H1 (cell line): Measurements from ENCODE around the gene PBXIP1. TPM values are rescaled to one million over a fixed set of nuclear protein-coding genes. Genes with fewer than 3 reads are reported as not detected.

ENCODE experiments used
- JUN ChIP-seq: IDR thresholded peaks from 2 replicates; pipeline ENCODE4 v1.6.1; 2011; ENCODE audit warnings: low read depth, mild to moderate bottlenecking, improper control_type of control experiment, low read length
- KDM1A ChIP-seq: fragments of 200-600, 300-600 bp; sonication (generic); IDR thresholded peaks from 2 replicates; pipeline ENCODE4 v1.7.1; 2016; ENCODE audit warnings: mild to moderate bottlenecking, low read length, borderline replicate concordance
- NANOG ChIP-seq: IDR thresholded peaks from 2 replicates; pipeline ENCODE4 v1.6.1; 2011; ENCODE audit warnings: low read length, low read depth, mild to moderate bottlenecking, inconsistent platforms; ENCODE audit not compliant: insufficient read depth, poor library complexity, severe bottlenecking
- SIN3A ChIP-seq, 2 experiments: IDR thresholded peaks in 1 of 2; conservative IDR thresholded peaks in 1 of 2; 2 replicates each; pipeline ENCODE4 v1.6.1; 2011 to 2012; ENCODE audit warnings: low read length in 2 of 2, improper control_type of control experiment in 1 of 2, low read depth in 1 of 2, mild to moderate bottlenecking in 1 of 2
- SIRT6 ChIP-seq: IDR thresholded peaks from one replicate; pipeline ENCODE4 v1.7.1; 2012; ENCODE audit warnings: low read length, inconsistent platforms
- SP2 ChIP-seq: IDR thresholded peaks from 2 replicates; pipeline ENCODE4 v1.6.1; 2012; ENCODE audit warnings: mild to moderate bottlenecking, low read length, inconsistent platforms
- TAF1 ChIP-seq: IDR thresholded peaks from 2 replicates; pipeline ENCODE4 v1.6.1; 2011; ENCODE audit warnings: mild to moderate bottlenecking, low read depth, low read length
- polyA plus RNA-seq, 7 experiments: library from polyadenylated mRNA; depleted of rRNA in 3 of 7; stranded (reverse) in 5 of 7; unstranded in 2 of 7; fragments of >200 nt in 5 of 7; fragments of 200-250 nt in 2 of 7; gene quantifications; 1 replicate in 5 of 7; 2 replicates in 1 of 7; 4 replicates in 1 of 7; pipeline versions ENCODE4 v1.2.1 to v1.2.3, GENCODE V29; 2011 to 2013; ENCODE audit warnings: missing spikeins in 2 of 7, mixed read lengths in 2 of 7
- total RNA-seq: library from RNA; stranded (reverse); fragmentation: NEBNext Ultra II Directional; extraction: Animal tissue kit (Norgen Biotek cat#: 25700); gene quantifications from 2 replicates; pipeline ENCODE4 v1.2.1, GENCODE V29; 2021
- TF ChIP-seq, protein P1 (sequence below): IDR thresholded peaks from 2 replicates; pipeline ENCODE4 v1.6.1; 2012; ENCODE audit warnings: inconsistent platforms

Gene PBXIP1
- total and polyA plus RNA-seq, 2 of the 8 experiments (the other 6 are each of a cell fraction or from before 2014, with no cell fraction given) = 12.0 to 19.8 TPM

GRCh38 chr1:154974808-154975408, 19.0 kb upstream of the PBXIP1 start (continued):
- TF ChIP-seq SIRT6 (no peak), JUN (no peak), SP2 (no peak), TAF1 (peak; percentile 74; the same call in 1 of the 2 replicates), SIN3A (conservative IDR thresholded peaks at IDR 0.05 in 1 of 2, IDR thresholded peaks at IDR 0.05 in 1 of 2; ENCODE audit: low read depth in 1 of 2, low read length in 2 of 2) (peak; percentile 17 to 43; a peak in 1 of 4 replicates), KDM1A (no peak), NANOG (no peak)
- TF ChIP-seq, protein P1, sequence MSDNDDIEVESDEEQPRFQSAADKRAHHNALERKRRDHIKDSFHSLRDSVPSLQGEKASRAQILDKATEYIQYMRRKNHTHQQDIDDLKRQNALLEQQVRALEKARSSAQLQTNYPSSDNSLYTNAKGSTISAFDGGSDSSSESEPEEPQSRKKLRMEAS = peak; percentile 67
